Prostate gland (tissue), 2 donors: ENCODE measurements around the gene VNN1. TPM values are rescaled to one million over a fixed set of nuclear protein-coding genes. Genes with fewer than 3 reads are reported as not detected.

ENCODE experiments used
- DNase-seq: peaks from one replicate; pipeline ENCODE4 v3.0.0-alpha.2; 2019; ENCODE audit warnings: low spot score
- H3K27ac ChIP-seq, 2 donors: fragments of 200-600 bp; sonication (generic); 2 replicates each; pipeline ENCODE4 v1.5.1; 2017 to 2019
- H3K27me3 ChIP-seq: fragments of 200-600 bp; sonication (generic); replicated peaks from 2 replicates; pipeline ENCODE4 v1.5.1; 2019; ENCODE audit not compliant: insufficient read depth
- H3K36me3 ChIP-seq, 2 donors: fragments of 200-600 bp; sonication (generic); 1 replicate in 1 of 2; 2 replicates in 1 of 2; pipeline versions ENCODE4 v1.5.1 to v1.8.1; 2017 to 2019
- H3K4me1 ChIP-seq: fragments of 200-600 bp; sonication (generic); replicated peaks from 2 replicates; pipeline ENCODE4 v1.5.1; 2019
- H3K4me3 ChIP-seq, 2 donors: fragments of 200-600 bp; sonication (generic); 2 replicates each; pipeline ENCODE4 v1.5.1; 2017 to 2019
- H3K9me3 ChIP-seq: fragments of 200-600 bp; sonication (generic); 2 replicates; pipeline ENCODE4 v1.5.1; 2017
- POLR2A ChIP-seq: fragments of 450-650 bp; IDR thresholded peaks from one replicate; pipeline ENCODE4 v1.6.1; 2016; ENCODE audit warnings: antibody characterized with exemption, mild to moderate bottlenecking
- POLR2AphosphoS5 ChIP-seq: sonication (generic); formaldehyde crosslinking; IDR thresholded peaks from one replicate; pipeline ENCODE4 v1.6.1; 2017; ENCODE audit warnings: antibody characterized with exemption
- WGBS: methylation state at CpG from one replicate; pipeline ENCODE4 v1.1.5; 2018; 5-methylcytosine and 5-hydroxymethylcytosine counted together
- intact Hi-C: fragments of 100-400 bp; cut with DNase I; formaldehyde crosslinking; loops from one replicate; pipeline ENCODE4 v1.14.2; 2022
- total RNA-seq, 2 donors: library from RNA; depleted of rRNA; stranded (reverse); fragments of >200 nt; gene quantifications; one replicate each; pipeline ENCODE4 v1.1.0, GENCODE V29; 2016
- TF ChIP-seq, protein P1 (sequence below), 4 experiments: fragments of 200-600 bp in 2 of 4; fragments of 450-650 bp in 2 of 4; sonication (generic) in 2 of 4; IDR thresholded peaks; 1 replicate in 3 of 4; 2 replicates in 1 of 4; pipeline ENCODE4 v1.5.1; 2016 to 2019; ENCODE audit warnings: antibody characterized with exemption in 4 of 4, mild to moderate bottlenecking in 2 of 4, moderate library complexity in 2 of 4

VNN1 gene
- total RNA-seq, 2 donors from 2014 or later: 0.32 to 0.34 TPM

DNA sequence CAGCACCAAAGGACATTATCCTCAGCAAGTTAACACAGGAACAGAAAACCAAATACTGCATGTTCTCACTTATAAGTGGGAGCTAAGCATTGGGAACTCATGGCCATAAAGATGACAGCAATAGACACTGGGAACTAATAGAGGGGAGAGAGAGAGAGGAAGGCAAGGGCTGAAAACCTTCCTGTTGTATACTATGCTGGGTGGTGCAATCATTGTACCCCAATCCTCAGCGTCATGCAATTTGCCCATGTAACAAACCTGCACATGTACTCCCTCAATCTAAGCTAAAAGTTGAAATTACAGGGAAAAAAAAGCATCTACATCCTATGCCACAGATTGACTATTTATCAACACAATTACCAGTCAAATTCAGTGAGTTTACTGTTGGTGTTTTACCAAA, 20.0 kb upstream of the VNN1 start:
- Histone ChIP-seq H3K9me3 (no peaks in the 10 kb centered on the region), H3K4me3 (no peak overlapping the region), H3K27me3 (no peaks in the 10 kb centered on the region), H3K4me1 (no peaks in the 10 kb centered on the region), H3K27ac (no peak overlapping the region), H3K36me3 (no peaks in the 10 kb centered on the region)
- intact Hi-C loops: no loop called here
- 70% methylated on average over 1 of the region's 1 CpG for WGBS
- DNase-seq: no peak
- TF ChIP-seq POLR2A: no peak
- TF ChIP-seq, protein P1, sequence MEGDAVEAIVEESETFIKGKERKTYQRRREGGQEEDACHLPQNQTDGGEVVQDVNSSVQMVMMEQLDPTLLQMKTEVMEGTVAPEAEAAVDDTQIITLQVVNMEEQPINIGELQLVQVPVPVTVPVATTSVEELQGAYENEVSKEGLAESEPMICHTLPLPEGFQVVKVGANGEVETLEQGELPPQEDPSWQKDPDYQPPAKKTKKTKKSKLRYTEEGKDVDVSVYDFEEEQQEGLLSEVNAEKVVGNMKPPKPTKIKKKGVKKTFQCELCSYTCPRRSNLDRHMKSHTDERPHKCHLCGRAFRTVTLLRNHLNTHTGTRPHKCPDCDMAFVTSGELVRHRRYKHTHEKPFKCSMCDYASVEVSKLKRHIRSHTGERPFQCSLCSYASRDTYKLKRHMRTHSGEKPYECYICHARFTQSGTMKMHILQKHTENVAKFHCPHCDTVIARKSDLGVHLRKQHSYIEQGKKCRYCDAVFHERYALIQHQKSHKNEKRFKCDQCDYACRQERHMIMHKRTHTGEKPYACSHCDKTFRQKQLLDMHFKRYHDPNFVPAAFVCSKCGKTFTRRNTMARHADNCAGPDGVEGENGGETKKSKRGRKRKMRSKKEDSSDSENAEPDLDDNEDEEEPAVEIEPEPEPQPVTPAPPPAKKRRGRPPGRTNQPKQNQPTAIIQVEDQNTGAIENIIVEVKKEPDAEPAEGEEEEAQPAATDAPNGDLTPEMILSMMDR (IDR thresholded peaks at IDR 0.05): no peak

DNA sequence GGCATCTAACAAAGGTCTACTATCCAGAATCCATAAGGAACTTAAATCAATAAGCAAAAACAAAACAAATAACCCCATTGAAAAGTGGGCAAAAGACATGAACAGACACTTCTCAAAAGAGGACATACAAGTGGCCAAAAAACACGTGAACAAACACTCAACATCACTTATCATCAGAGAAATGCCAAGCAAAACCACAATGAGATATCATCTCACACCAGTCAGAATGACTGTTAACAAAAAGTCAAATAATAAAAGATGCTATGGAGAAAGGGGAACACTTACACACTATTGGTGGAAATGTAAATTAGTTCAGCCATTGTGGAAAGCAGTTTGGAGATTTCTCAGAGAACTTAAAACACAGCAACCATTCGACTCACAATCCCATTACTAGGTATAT, 19.4 kb upstream of the VNN1 start:
- intact Hi-C loops: no loop called here
- TF ChIP-seq POLR2AphosphoS5 (no peak), POLR2A (no peak)
- TF ChIP-seq, protein P1 (IDR thresholded peaks at IDR 0.05): no peak
- Histone ChIP-seq H3K36me3 (no peaks in the 10 kb centered on the region), H3K27me3 (no peaks in the 10 kb centered on the region), H3K4me3 (no peak overlapping the region), H3K27ac (no peak overlapping the region), H3K9me3 (no peaks in the 10 kb centered on the region), H3K4me1 (no peaks in the 10 kb centered on the region)
- 58% methylated on average over 2 of the region's 2 CpGs for WGBS
- DNase-seq: no peak

DNA sequence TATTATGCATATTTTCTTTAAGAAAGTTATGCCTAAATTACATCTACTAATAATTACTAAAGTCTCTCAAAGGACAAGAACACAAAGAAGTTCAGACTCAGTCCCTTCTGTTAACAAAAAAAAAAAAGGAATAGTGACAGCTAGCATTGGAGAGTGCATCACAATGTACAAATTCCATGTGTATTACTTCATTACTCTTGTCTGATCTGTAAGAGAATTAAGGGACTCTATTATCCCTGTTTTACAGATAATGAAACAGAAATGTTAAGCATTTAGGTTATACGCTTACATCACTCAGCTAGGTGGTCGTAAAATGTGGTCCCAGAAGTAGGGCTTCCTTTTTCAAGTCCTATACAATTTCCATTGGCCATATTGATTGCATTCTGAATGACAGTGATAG, 17.2 kb upstream of the VNN1 start:
- no peaks in the 10 kb centered on the region for H3K36me3 ChIP-seq
- intact Hi-C loops: no loop called here
- H3K4me1 ChIP-seq: no peaks in the 10 kb centered on the region
- DNase-seq: no peak
- H3K4me3 ChIP-seq: no peak overlapping the region
- WGBS: 71% methylated on average over 2 of the region's 2 CpGs
- TF ChIP-seq POLR2AphosphoS5: no peak
- TF ChIP-seq, protein P1 (IDR thresholded peaks at IDR 0.05): no peak
- no peak for TF ChIP-seq POLR2A
- H3K27me3 ChIP-seq: no peaks in the 10 kb centered on the region
- H3K27ac ChIP-seq: no peak overlapping the region
- no peaks in the 10 kb centered on the region for H3K9me3 ChIP-seq

DNA sequence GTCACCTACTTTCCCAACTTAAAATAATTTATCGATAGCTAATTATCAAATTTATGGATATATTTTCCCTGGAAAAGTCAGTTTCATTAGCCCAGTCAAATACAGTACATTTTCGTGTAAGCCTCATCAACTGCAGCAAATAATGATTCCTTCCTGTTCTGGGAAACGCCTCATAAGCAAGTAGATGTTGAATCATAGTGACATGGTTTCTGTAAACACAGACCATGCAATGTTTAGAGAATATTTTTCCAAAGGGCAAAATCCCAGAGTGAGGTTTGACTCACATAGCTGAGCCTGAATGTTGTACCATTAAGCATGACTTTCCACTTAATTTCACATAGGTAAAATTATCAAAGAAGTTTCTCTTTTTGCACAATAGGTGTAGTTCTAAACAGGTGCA, 16.7 kb upstream of the VNN1 start:
- Histone ChIP-seq H3K36me3 (no peaks in the 10 kb centered on the region), H3K4me3 (no peak overlapping the region), H3K27ac (no peak overlapping the region), H3K4me1 (no peaks in the 10 kb centered on the region), H3K27me3 (no peaks in the 10 kb centered on the region), H3K9me3 (no peaks in the 10 kb centered on the region)
- no peak for DNase-seq
- no peak for TF ChIP-seq POLR2A
- TF ChIP-seq, protein P1 (IDR thresholded peaks at IDR 0.05): no peak
- no peak for TF ChIP-seq POLR2AphosphoS5
- WGBS: 75% methylated on average over 3 of the region's 3 CpGs
- intact Hi-C loops: no loop called here

DNA sequence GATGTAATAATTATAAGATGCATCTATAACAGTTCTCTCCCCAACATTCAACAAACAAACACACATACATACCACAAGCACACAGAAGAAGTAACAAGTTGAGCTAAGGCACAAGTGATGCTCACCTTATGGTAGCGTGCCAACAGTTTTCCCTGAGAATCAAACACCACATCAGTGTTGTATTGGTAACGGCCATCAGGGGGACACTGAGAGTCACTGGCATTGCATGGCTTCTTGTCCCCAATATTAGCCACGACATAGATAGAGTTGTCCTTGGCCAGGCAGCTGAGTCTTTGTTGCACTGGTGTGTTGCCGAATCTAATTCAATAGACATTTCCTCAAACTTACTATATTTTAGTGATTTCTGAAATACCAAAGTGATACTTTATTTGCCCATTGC, 14.8 kb upstream of the VNN1 start:
- Histone ChIP-seq H3K27me3 (no peaks in the 10 kb centered on the region), H3K9me3 (no peaks in the 10 kb centered on the region), H3K4me1 (no peaks in the 10 kb centered on the region), H3K27ac (no peak overlapping the region), H3K4me3 (no peak overlapping the region), H3K36me3 (no peaks in the 10 kb centered on the region)
- TF ChIP-seq, protein P1 (IDR thresholded peaks at IDR 0.05): no peak
- TF ChIP-seq POLR2A: no peak
- no peak for TF ChIP-seq POLR2AphosphoS5
- no peak for DNase-seq
- intact Hi-C loops: no loop called here
- 72% methylated on average over 4 of the region's 4 CpGs for WGBS
